CD4-positive, CD25-positive, alpha-beta regulatory T cell (primary cell): ENCODE results near the gene SSBP4. TPM values are rescaled to one million over a fixed set of nuclear protein-coding genes. Genes with fewer than 3 reads are reported as not detected.

ENCODE experiments used
- ATAC-seq, 2 donors: fragments of 150-1000 bp; cut with Tn5 transposase; one replicate each; pipeline ENCODE4 v1.10.0; 2021; ENCODE audit warnings: low read depth in 2 of 2, moderate number of reproducible peaks in 2 of 2, moderate library complexity in 1 of 2
- DNase-seq, 3 donors: peaks; one replicate each; pipeline versions ENCODE4 v3.0.0 to v3.0.0-alpha.2; 2012 to 2022; ENCODE audit warnings: mixed read lengths in 1 of 3
- H3K27ac ChIP-seq: one replicate; pipeline ENCODE4 v1.7.0; 2013; ENCODE audit warnings: mild to moderate bottlenecking, low read length; ENCODE audit not compliant: insufficient read depth, poor library complexity, severe bottlenecking
- H3K27me3 ChIP-seq: one replicate; pipeline ENCODE4 v1.7.0; 2013; ENCODE audit warnings: low read length; ENCODE audit not compliant: control insufficient read depth, insufficient read depth
- H3K36me3 ChIP-seq: one replicate; pipeline ENCODE4 v1.7.0; 2013; ENCODE audit warnings: mild to moderate bottlenecking, low read length, moderate library complexity; ENCODE audit not compliant: control insufficient read depth, insufficient read depth
- H3K4me1 ChIP-seq: 2 replicates; pipeline ENCODE4 v1.7.0; 2013; ENCODE audit warnings: mild to moderate bottlenecking, low read length; ENCODE audit not compliant: insufficient read depth, control insufficient read depth, poor library complexity, severe bottlenecking
- H3K4me3 ChIP-seq: one replicate; pipeline ENCODE4 v1.7.0; 2013; ENCODE audit warnings: low read depth, mild to moderate bottlenecking, low read length, moderate library complexity
- H3K9me3 ChIP-seq, 2 experiments: 1 replicate in 1 of 2; 2 replicates in 1 of 2; pipeline ENCODE4 v1.7.0; 2013; ENCODE audit warnings: low read length in 2 of 2, mild to moderate bottlenecking in 1 of 2, moderate library complexity in 1 of 2; ENCODE audit not compliant: control insufficient read depth in 2 of 2
- H3K27ac Mint-ChIP-seq, 3 donors: one replicate each; pipeline ENCODE4 v1.8.0; 2020 to 2022; ENCODE audit warnings: mild to moderate bottlenecking in 3 of 3, mixed read lengths in 3 of 3, moderate library complexity in 2 of 3
- H3K27me3 Mint-ChIP-seq: one replicate; pipeline ENCODE4 v1.8.0; 2022; ENCODE audit warnings: mild to moderate bottlenecking, mixed read lengths
- H3K36me3 Mint-ChIP-seq: one replicate; pipeline ENCODE4 v1.8.0; 2020; ENCODE audit warnings: mixed read lengths
- H3K4me1 Mint-ChIP-seq, 4 donors: one replicate each; pipeline ENCODE4 v1.8.0; 2020 to 2022; ENCODE audit warnings: mixed read lengths in 4 of 4, mild to moderate bottlenecking in 1 of 4
- H3K4me3 Mint-ChIP-seq, 4 donors: one replicate each; pipeline ENCODE4 v1.8.0; 2020 to 2022; ENCODE audit warnings: mild to moderate bottlenecking in 4 of 4, mixed read lengths in 4 of 4, moderate library complexity in 3 of 4
- H3K9me3 Mint-ChIP-seq, 7 donors: one replicate each; pipeline ENCODE4 v1.8.0; 2020 to 2022; ENCODE audit warnings: mixed read lengths in 7 of 7, mild to moderate bottlenecking in 3 of 7, moderate library complexity in 2 of 7
- polyA plus RNA-seq, 4 donors: library from polyadenylated mRNA; unstranded; fragments of 300-500 nt; fragmentation: Illumina TruSeq; gene quantifications; one replicate each; pipeline ENCODE4 v1.2.3, GENCODE V29; 2021
- total RNA-seq: library from RNA; stranded (reverse); gene quantifications from one replicate; pipeline ENCODE4 v1.2.3, GENCODE V29; 2022

The SSBP4 gene
- total and polyA plus RNA-seq, 5 donors from 2014 or later, result 47.3 to 97.9 (median 82.3) TPM

GRCh38 chr19:18475004-18475453 is 55.8 kb downstream of the SSBP4 start:
- ATAC-seq (peak; percentile 59 to 71), DNase-seq (peak; percentile 7 to 66 (median 58))
- Histone ChIP-seq H3K9me3 (no peaks in the 10 kb centered on the region), H3K4me1 (peaks cover 58% of the 10 kb centered on the region), H3K27ac (peak overlapping the region; percentile 80), H3K4me3 (peak overlapping the region; percentile 34), H3K36me3 (peaks cover 14% of the 10 kb centered on the region), H3K27me3 (no peaks in the 10 kb centered on the region)
- Mint-ChIP-seq H3K4me3 (peak overlapping the region; percentile 0 to 90 (median 43)), H3K36me3 (peaks cover 8% of the 10 kb centered on the region), H3K4me1 (peaks cover 7 to 62% (median 45%) of the 10 kb centered on the region in 4 donors), H3K9me3 (peaks cover 0 to 1% (median 0%) of the 10 kb centered on the region in 7 donors), H3K27ac (peak overlapping the region; percentile 60 to 93 (median 79)), H3K27me3 (no peaks in the 10 kb centered on the region)

- no peaks in the 10 kb centered on the region for H3K27me3 Mint-ChIP-seq
- H3K9me3 Mint-ChIP-seq, result peaks cover 0 to 1% (median 0%) of the 10 kb centered on the region in 7 donors
- Histone ChIP-seq H3K9me3 (no peaks in the 10 kb centered on the region), H3K4me3 (no peak overlapping the region), H3K36me3 (peaks cover 10% of the 10 kb centered on the region), H3K27me3 (no peaks in the 10 kb centered on the region), H3K27ac (peak overlapping the region; percentile 80), H3K4me1 (peaks cover 64% of the 10 kb centered on the region)
- H3K4me1 Mint-ChIP-seq, result peaks cover 7 to 68% (median 49%) of the 10 kb centered on the region in 4 donors
- ATAC-seq (no peak), DNase-seq (no peak)
- peak overlapping the region in 2 of 4 donors; percentile 10 to 90 for H3K4me3 Mint-ChIP-seq
- peaks cover 8% of the 10 kb centered on the region for H3K36me3 Mint-ChIP-seq
- H3K27ac Mint-ChIP-seq, result peak overlapping the region; percentile 66 to 93 (median 79)
Observed at GRCh38 chr19:18475762-18476331, 56.6 kb downstream of the SSBP4 start.

GRCh38 chr19:18476507-18477041 is 57.4 kb downstream of the SSBP4 start:
- peak overlapping the region; percentile 18 to 94 (median 90) for H3K27ac Mint-ChIP-seq

GRCh38 chr19:18477042-18477779 is 58.0 kb downstream of the SSBP4 start:
- peaks cover 64% of the 10 kb centered on the region for H3K4me1 ChIP-seq

More at GRCh38 chr19:18476507-18477041, 57.4 kb downstream of the SSBP4 start:
- Mint-ChIP-seq H3K9me3 (peaks cover 0 to 1% (median 0%) of the 10 kb centered on the region in 7 donors), H3K27me3 (no peaks in the 10 kb centered on the region), H3K4me3 (no peak overlapping the region), H3K4me1 (peaks cover 7 to 76% (median 52%) of the 10 kb centered on the region in 4 donors), H3K36me3 (peaks cover 8% of the 10 kb centered on the region)
- Histone ChIP-seq H3K4me3 (no peak overlapping the region), H3K9me3 (no peaks in the 10 kb centered on the region), H3K27me3 (no peaks in the 10 kb centered on the region), H3K27ac (no peak overlapping the region), H3K36me3 (peaks cover 9% of the 10 kb centered on the region), H3K4me1 (peaks cover 64% of the 10 kb centered on the region)
- no peak for ATAC-seq
- DNase-seq, result no peak

GRCh38 chr19:18477974-18478373 is 58.8 kb downstream of the SSBP4 start:
- H3K27ac Mint-ChIP-seq, result peak overlapping the region; percentile 91 to 94 (median 92)
- H3K4me1 ChIP-seq, result peaks cover 64% of the 10 kb centered on the region
- no peak overlapping the region for H3K4me3 ChIP-seq
- H3K4me1 Mint-ChIP-seq, result peaks cover 7 to 84% (median 58%) of the 10 kb centered on the region in 4 donors
- no peaks in the 10 kb centered on the region for H3K36me3 ChIP-seq
- peaks cover 0 to 1% (median 0%) of the 10 kb centered on the region in 7 donors for H3K9me3 Mint-ChIP-seq
- H3K27me3 Mint-ChIP-seq, result no peaks in the 10 kb centered on the region
- H3K36me3 Mint-ChIP-seq, result peaks cover 8% of the 10 kb centered on the region
- no peaks in the 10 kb centered on the region for H3K9me3 ChIP-seq
- H3K4me3 Mint-ChIP-seq, result peak overlapping the region in 2 of 4 donors; percentile 28 to 30
- H3K27me3 ChIP-seq, result no peaks in the 10 kb centered on the region
- H3K27ac ChIP-seq, result peak overlapping the region; percentile 51
- ATAC-seq (no peak), DNase-seq (no peak)

More at GRCh38 chr19:18477042-18477779, 58.0 kb downstream of the SSBP4 start:
- Mint-ChIP-seq H3K4me3 (peak overlapping the region in 1 of 4 donors; percentile 30), H3K9me3 (peaks cover 0 to 1% (median 0%) of the 10 kb centered on the region in 7 donors), H3K27ac (peak overlapping the region; percentile 91 to 94 (median 92)), H3K27me3 (no peaks in the 10 kb centered on the region), H3K4me1 (peaks cover 7 to 79% (median 53%) of the 10 kb centered on the region in 4 donors), H3K36me3 (peaks cover 8% of the 10 kb centered on the region)
- Histone ChIP-seq H3K4me3 (no peak overlapping the region), H3K9me3 (no peaks in the 10 kb centered on the region), H3K27ac (no peak overlapping the region), H3K36me3 (peaks cover 5% of the 10 kb centered on the region), H3K27me3 (no peaks in the 10 kb centered on the region)
- no peak for DNase-seq
- no peak for ATAC-seq

- Histone ChIP-seq H3K36me3 (no peaks in the 10 kb centered on the region), H3K4me3 (no peak overlapping the region), H3K9me3 (no peaks in the 10 kb centered on the region), H3K27ac (peak overlapping the region; percentile 51), H3K4me1 (peaks cover 62% of the 10 kb centered on the region), H3K27me3 (no peaks in the 10 kb centered on the region)
- peaks cover 0 to 1% (median 0%) of the 10 kb centered on the region in 7 donors for H3K9me3 Mint-ChIP-seq
- ATAC-seq, result peak; percentile 40 to 58
- peak in 2 of 3 donors; percentile 16 to 73 for DNase-seq
- H3K27ac Mint-ChIP-seq, result peak overlapping the region; percentile 68 to 94 (median 94)
- H3K4me3 Mint-ChIP-seq, result peak overlapping the region in 3 of 4 donors; percentile 30 to 62 (median 35)
- H3K27me3 Mint-ChIP-seq, result no peaks in the 10 kb centered on the region
- peaks cover 7 to 87% (median 58%) of the 10 kb centered on the region in 4 donors for H3K4me1 Mint-ChIP-seq
- H3K36me3 Mint-ChIP-seq, result peaks cover 8% of the 10 kb centered on the region
Observed at GRCh38 chr19:18478545-18479311, 59.5 kb downstream of the SSBP4 start.
